Stimulated activated CD4-positive, alpha-beta T cell treated with anti-CD3 and anti-CD28 coated beads, Interleukin-12 subunit alpha, Interleukin-12 subunit beta, amount 100 ng/mL, for 24 hours (primary cell): Measurements from ENCODE around the gene VWA3A.

ENCODE experiments used
- DNase-seq, 2 experiments: peaks; one replicate each; pipeline ENCODE4 v3.0.0-alpha.2; 2020; ENCODE audit warnings: low read depth in 2 of 2

VWA3A gene

GRCh38 chr16:22203091-22203490 is 110.8 kb downstream of the VWA3A start:
- DNase-seq: no peak

- no peak for DNase-seq
Observed at GRCh38 chr16:22204091-22204655, 111.8 kb downstream of the VWA3A start.

GRCh38 chr16:22205577-22206012 is 113.3 kb downstream of the VWA3A start:
- no peak for DNase-seq

GRCh38 chr16:22206013-22206841 is 113.9 kb downstream of the VWA3A start, which contains the start of gene EEF2K:
EEF2K (plus strand) TSS chr16:22206278; CDS start chr16:22225730, 19,452 bp downstream.
- peak; percentile 77 to 86 for DNase-seq
